Left lung (tissue), 10 donors: ENCODE data around the gene ERN2. TPM values are rescaled to one million over a fixed set of nuclear protein-coding genes. Genes with fewer than 3 reads are reported as not detected.

Experiments used
- ATAC-seq: fragments of 200-7000 bp; cut with Tn5 transposase; one replicate; pipeline ENCODE4 v1.9.1; 2020; ENCODE audit warnings: moderate library complexity
- DNase-seq, 4 donors: peaks; one replicate each; pipeline ENCODE4 v3.0.0-alpha.2; 2013 to 2020
- H3K27ac ChIP-seq, 2 donors: fragments of 200-600 bp; sonication (generic) in 1 of 2; one replicate each; pipeline versions ENCODE4 v1.5.0 to v1.8.0; 2020 to 2021
- H3K27me3 ChIP-seq, 2 donors: fragments of 200-600 bp; sonication (generic) in 1 of 2; one replicate each; pipeline versions ENCODE4 v1.5.0 to v1.8.0; 2020 to 2021
- H3K36me3 ChIP-seq, 2 donors: fragments of 200-600 bp; sonication (generic) in 1 of 2; one replicate each; pipeline versions ENCODE4 v1.5.0 to v1.8.0; 2020 to 2021
- H3K4me1 ChIP-seq, 2 donors: fragments of 200-600 bp; one replicate each; pipeline ENCODE4 v1.8.0; 2021
- H3K4me3 ChIP-seq, 2 donors: fragments of 200-600 bp; sonication (generic) in 1 of 2; one replicate each; pipeline versions ENCODE4 v1.5.0 to v1.8.0; 2020 to 2021; ENCODE audit warnings: mild to moderate bottlenecking in 1 of 2
- H3K9me3 ChIP-seq, 2 donors: fragments of 200-600 bp; sonication (generic) in 1 of 2; one replicate each; pipeline versions ENCODE4 v1.5.0 to v1.8.0; 2020 to 2021
- CTCF ChIP-seq, 2 donors: fragments of 200-600 bp; sonication (generic) in 1 of 2; IDR thresholded peaks; one replicate each; pipeline versions ENCODE4 v1.5.0 to v1.8.0; 2021; ENCODE audit warnings: antibody characterized with exemption in 2 of 2
- intact Hi-C, 2 donors: fragments of 100-400 bp; cut with DNase I; formaldehyde crosslinking; loops; one replicate each; pipeline versions ENCODE4 v1.11.2 to v1.14.2; 2022
- polyA plus RNA-seq, 6 donors: library from polyadenylated mRNA; unstranded; fragments of 120-200 nt; gene quantifications; one replicate each; pipeline ENCODE4 v1.2.1, GENCODE V29; 2013; ENCODE audit not compliant: insufficient read length in 6 of 6
- total RNA-seq, 2 donors: library from RNA; stranded (reverse); fragmentation: NEBNext Ultra II Directional; extraction: Animal tissue kit (Norgen Biotek cat#: 25700); gene quantifications; one replicate each; pipeline ENCODE4 v1.2.1, GENCODE V29; 2021
- donor health status: DM: no; HTN: yes; CAD: no.
- donor health status: DM: no; HTN: no; CAD: no.

The ERN2 gene
- total and polyA plus RNA-seq, 8 donors: 0.10 to 0.84 (median 0.18) TPM; not detected in 1

- H3K9me3 ChIP-seq: no peaks in the 10 kb centered on the region
- H3K36me3 ChIP-seq: peaks cover 0 to 49% of the 10 kb centered on the region in 2 donors
- intact Hi-C loops: no loop called here
These were observed 21.4 kb downstream of the ERN2 start for GRCh38 chr16:23691483-23692189.

GRCh38 chr16:23690771-23691482 is 22.1 kb downstream of the ERN2 start:
- TF ChIP-seq CTCF (IDR thresholded peaks at IDR 0.05): no peak
- H3K27ac ChIP-seq: no peak overlapping the region
- DNase-seq (no peak), ATAC-seq (no peak)
- peaks cover 0 to 56% of the 10 kb centered on the region in 2 donors for H3K36me3 ChIP-seq
- intact Hi-C loops: no loop called here
- H3K4me3 ChIP-seq: no peak overlapping the region
- H3K9me3 ChIP-seq: no peaks in the 10 kb centered on the region
- peaks cover 0 to 9% of the 10 kb centered on the region in 2 donors for H3K4me1 ChIP-seq
- H3K27me3 ChIP-seq: peaks cover 0 to 18% of the 10 kb centered on the region in 2 donors

More at GRCh38 chr16:23691483-23692189, 21.4 kb downstream of the ERN2 start:
- TF ChIP-seq CTCF (IDR thresholded peaks at IDR 0.05): no peak
- Histone ChIP-seq H3K4me3 (no peak overlapping the region), H3K4me1 (peaks cover 0 to 9% of the 10 kb centered on the region in 2 donors), H3K27ac (no peak overlapping the region), H3K27me3 (peaks cover 0 to 18% of the 10 kb centered on the region in 2 donors)
- ATAC-seq: no peak
- DNase-seq: no peak

DNA sequence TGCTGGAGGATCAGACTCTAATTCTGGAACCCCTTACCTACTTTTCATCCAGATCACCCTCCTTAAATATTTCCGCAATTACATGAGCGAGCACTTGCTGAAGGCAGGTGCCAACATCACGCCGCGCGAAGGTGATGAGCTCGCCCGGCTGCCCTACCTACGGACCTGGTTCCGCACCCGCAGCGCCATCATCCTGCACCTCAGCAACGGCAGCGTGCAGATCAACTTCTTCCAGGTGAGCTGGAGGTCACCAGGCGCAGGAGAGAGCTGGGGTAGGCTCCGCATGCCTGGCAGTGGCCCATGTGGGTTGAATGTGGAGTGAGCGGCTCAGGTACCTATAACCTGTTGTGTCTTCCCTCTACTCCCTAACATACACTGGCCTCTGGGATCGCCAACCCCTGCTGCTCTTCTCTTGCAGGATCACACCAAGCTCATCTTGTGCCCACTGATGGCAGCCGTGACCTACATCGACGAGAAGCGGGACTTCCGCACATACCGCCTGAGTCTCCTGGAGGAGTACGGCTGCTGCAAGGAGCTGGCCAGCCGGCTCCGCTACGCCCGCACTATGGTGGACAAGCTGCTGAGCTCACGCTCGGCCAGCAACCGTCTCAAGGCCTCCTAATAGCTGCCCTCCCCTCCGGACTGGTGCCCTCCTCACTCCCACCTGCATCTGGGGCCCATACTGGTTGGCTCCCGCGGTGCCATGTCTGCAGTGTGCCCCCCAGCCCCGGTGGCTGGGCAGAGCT is 23.4 kb downstream of the ERN2 start:
- ATAC-seq: no peak

DNA sequence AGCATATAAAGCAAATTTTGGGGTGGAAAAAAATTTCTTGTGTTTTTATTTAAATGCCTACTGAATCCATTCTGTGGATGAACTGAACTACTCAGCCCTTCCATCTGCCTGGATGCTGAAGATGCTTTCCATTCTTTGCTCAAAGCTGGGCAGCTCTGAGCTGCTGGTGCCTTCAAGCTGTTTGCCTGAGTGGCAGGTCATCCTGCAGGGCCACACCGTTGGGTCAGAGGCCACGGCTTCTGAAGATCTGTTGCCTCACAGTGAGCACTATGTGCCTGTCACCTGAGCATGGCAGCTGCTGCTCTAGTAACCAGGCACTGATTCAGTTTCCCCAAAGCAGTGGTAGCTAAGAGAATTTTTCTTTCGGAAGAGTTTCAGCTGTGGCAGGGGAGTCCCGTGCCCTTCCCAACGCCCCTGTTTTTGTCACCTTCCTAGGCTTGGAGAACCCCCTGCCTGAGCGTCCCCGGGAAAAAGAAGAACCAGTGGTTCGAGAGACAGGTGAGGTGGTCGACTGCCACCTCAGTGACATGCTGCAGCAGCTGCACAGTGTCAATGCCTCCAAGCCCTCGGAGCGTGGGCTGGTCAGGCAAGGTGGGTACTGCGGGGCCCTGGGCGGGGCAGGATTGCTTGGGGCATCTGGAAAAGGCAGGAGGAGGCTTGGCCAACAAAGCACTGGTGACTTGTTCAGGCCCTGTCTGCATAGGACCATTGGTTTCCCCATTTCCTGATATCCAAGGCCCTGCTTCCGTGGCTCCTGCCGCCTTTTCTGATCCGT is 25.8 kb downstream of the ERN2 start:
- H3K27me3 ChIP-seq: no peaks in the 10 kb centered on the region
- peaks cover 0 to 85% of the 10 kb centered on the region in 2 donors for H3K36me3 ChIP-seq
- no peak for ATAC-seq
- peaks cover 0 to under 1% of the 10 kb centered on the region in 2 donors for H3K4me1 ChIP-seq
- intact Hi-C loops: no loop called here
- no peak for DNase-seq
- no peak overlapping the region for H3K4me3 ChIP-seq
- TF ChIP-seq CTCF (IDR thresholded peaks at IDR 0.05): no peak
- no peak overlapping the region for H3K27ac ChIP-seq
- H3K9me3 ChIP-seq: no peaks in the 10 kb centered on the region

More for the DNA sequence above, 23.4 kb downstream of the ERN2 start:
- TF ChIP-seq CTCF (IDR thresholded peaks at IDR 0.05): no peak
- no peak for DNase-seq
- H3K27me3 ChIP-seq: peaks cover 0 to 6% of the 10 kb centered on the region in 2 donors
- no peak overlapping the region for H3K27ac ChIP-seq
- H3K4me3 ChIP-seq: no peak overlapping the region
- H3K36me3 ChIP-seq: peaks cover 0 to 67% of the 10 kb centered on the region in 2 donors
- peaks cover 0 to 4% of the 10 kb centered on the region in 2 donors for H3K4me1 ChIP-seq
- intact Hi-C loops: no loop called here
- H3K9me3 ChIP-seq: no peaks in the 10 kb centered on the region
